HG02610 (cell line): Measurements from ENCODE around the gene SFTPD.

Experiments
- ATAC-seq: cut with Tn5 transposase; IDR thresholded peaks from one replicate; pipeline ENCODE4 v1.9.1; 2021; ENCODE audit warnings: mild to moderate bottlenecking, moderate library complexity; ENCODE audit not compliant: unreplicated experiment

The SFTPD gene

GRCh38 chr10:79946271-79947082, 2.4 kb downstream of the SFTPD start:
- no peak for ATAC-seq

GRCh38 chr10:79944428-79945395, 4.2 kb downstream of the SFTPD start:
- ATAC-seq: no peak

- ATAC-seq: no peak
Observed at GRCh38 chr10:79943871-79944270, 5.0 kb downstream of the SFTPD start.

GRCh38 chr10:79942261-79943185, 6.4 kb downstream of the SFTPD start:
- ATAC-seq: no peak

- ATAC-seq: no peak
Observed at GRCh38 chr10:79941585-79942210, 7.2 kb downstream of the SFTPD start.

- no peak for ATAC-seq
Observed at GRCh38 chr10:79941146-79941545, 7.8 kb downstream of the SFTPD start.

GRCh38 chr10:79940431-79940830, 8.5 kb downstream of the SFTPD start:
- ATAC-seq: no peak

GRCh38 chr10:79939969-79940368, 8.9 kb downstream of the SFTPD start:
- ATAC-seq: no peak

- peak; percentile 53 for ATAC-seq
Observed at GRCh38 chr10:79938728-79939406, 10.0 kb downstream of the SFTPD start.

GRCh38 chr10:79937701-79938151, 11.2 kb downstream of the SFTPD start:
- no peak for ATAC-seq

GRCh38 chr10:79936625-79937615, 12.0 kb downstream of the SFTPD start:
- no peak for ATAC-seq

- ATAC-seq: no peak
Observed at GRCh38 chr10:79933961-79934360, 14.9 kb downstream of the SFTPD start.

GRCh38 chr10:79932841-79933379, 16.0 kb downstream of the SFTPD start:
- no peak for ATAC-seq

GRCh38 chr10:79932307-79932706, 16.6 kb downstream of the SFTPD start:
- no peak for ATAC-seq

GRCh38 chr10:79930751-79931150, 18.2 kb downstream of the SFTPD start:
- no peak for ATAC-seq

- ATAC-seq: no peak
Observed at GRCh38 chr10:79930267-79930666, 18.6 kb downstream of the SFTPD start.

- peak; percentile 82 for ATAC-seq
Observed at GRCh38 chr10:79929409-79929904, 19.4 kb downstream of the SFTPD start.

GRCh38 chr10:79928028-79928583, 20.8 kb downstream of the SFTPD start:
- ATAC-seq: no peak
